HEK293T (cell line): Measurements from ENCODE around the gene PAF1.

ENCODE experiments used
- CTBP1 ChIP-seq: fragments of 450-650 bp; IDR thresholded peaks from 2 replicates; pipeline ENCODE4 v1.6.1; 2016; ENCODE audit warnings: borderline replicate concordance
- FOXA1 ChIP-seq: fragments of 450-650 bp; IDR thresholded peaks from 2 replicates; pipeline ENCODE4 v1.6.1; 2016; ENCODE audit warnings: mild to moderate bottlenecking
- FOXM1 ChIP-seq: fragments of 450-650 bp; IDR thresholded peaks from 2 replicates; pipeline ENCODE4 v1.6.1; 2017; ENCODE audit warnings: mild to moderate bottlenecking, borderline replicate concordance

GRCh38 chr19:39359026-39359425, 31.9 kb downstream of the PAF1 start:
- no peak for TF ChIP-seq CTBP1
- TF ChIP-seq FOXM1: no peak
- no peak for TF ChIP-seq FOXA1
